ENCODE results near the gene EVPL. TPM values are rescaled to one million over a fixed set of nuclear protein-coding genes. Genes with fewer than 3 reads are reported as not detected.

EVPL gene
- total and polyA plus RNA-seq, 8 donors, result 1.2 to 105 (median 9.0) TPM

DNA sequence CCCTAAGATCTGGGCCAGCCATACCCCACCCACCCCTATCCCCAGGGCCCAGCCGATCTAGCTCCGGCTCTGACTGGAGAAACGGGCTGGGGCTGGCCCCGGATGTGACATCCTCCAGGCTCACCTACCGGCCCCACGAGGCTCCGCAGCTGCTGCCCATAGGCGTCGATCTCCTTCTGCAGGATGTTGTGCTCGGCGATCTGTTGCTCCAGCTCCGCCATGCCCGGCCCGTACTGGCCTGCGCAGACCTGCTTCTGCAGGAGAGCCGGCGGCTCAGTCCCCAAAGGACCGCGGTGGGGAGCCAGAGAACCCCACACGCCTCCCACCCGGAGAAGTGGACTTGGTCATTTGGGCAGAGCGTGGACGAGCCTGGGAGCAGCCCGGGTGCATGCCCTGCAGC, 4.8 kb downstream of the EVPL start:
- H3K4me1 ChIP-seq, result peaks cover 0 to 15% (median 8%) of the 10 kb centered on the region in 4 donors
- intact Hi-C loops (cut with DNase I; ENCODE audit: low total_unique reads), result loop anchor here (10.0 kb wide), 1 partner anchor 273 kb away; no protein-coding TSS in a partner anchor
- H3K36me3 ChIP-seq, result peaks cover 0 to 22% (median 12%) of the 10 kb centered on the region in 4 donors
- TF ChIP-seq CTCF (IDR thresholded peaks at IDR 0.05), result no peak
- DNase-seq, result no peak
- 82 to 88% (median 86%) methylated on average over 21 to 24 of the region's 24 CpGs; no CpG with 5 or more reads in 1 of the 5 donors for WGBS, 5 donors
- peaks cover 0 to 17% (median 0%) of the 10 kb centered on the region in 3 donors for H3K27me3 ChIP-seq
- H3K27ac ChIP-seq, result no peak overlapping the region
- no peak overlapping the region for H3K4me3 ChIP-seq
- H3K9me3 ChIP-seq, result no peaks in the 10 kb centered on the region

DNA sequence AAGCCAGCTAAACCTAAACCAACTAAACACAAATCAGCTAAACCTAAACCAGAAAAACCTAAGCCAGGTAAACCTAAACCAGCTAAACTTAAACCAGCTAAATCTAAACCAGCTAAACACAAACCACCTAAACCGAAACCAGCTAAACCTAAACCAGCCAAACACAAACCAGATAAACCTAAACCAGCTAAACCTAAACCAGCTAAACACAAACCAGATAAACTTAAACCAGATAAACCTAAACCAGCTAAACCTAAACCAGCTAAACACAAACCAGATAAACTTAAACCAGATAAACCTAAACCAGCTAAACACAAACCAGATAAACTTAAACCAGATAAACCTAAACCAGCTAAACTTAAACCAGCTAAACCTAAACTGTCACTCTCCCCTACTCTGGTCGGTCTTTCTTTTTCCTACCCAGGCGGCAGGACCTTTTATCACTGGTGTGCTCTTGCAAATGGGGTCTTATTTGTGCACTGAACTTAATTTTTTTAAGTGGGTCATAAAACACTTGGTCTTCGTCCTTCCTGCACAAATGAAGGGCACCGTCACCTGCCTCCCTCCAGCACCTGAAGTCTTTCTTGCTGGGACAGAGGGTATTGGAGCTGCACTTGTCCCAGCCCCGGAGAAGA, 7.2 kb downstream of the EVPL start:
- H3K36me3 ChIP-seq, result peaks cover 0 to 22% (median 12%) of the 10 kb centered on the region in 4 donors
- intact Hi-C loops (cut with DNase I; ENCODE audit: low total_unique reads), result loop anchor here (10.0 kb wide), 1 partner anchor 275 kb away; no protein-coding TSS in a partner anchor
- peaks cover 0 to 5% (median 2%) of the 10 kb centered on the region in 4 donors for H3K4me1 ChIP-seq

GRCh38 chr17:76018801-76019200, 8.3 kb downstream of the EVPL start:
- TF ChIP-seq POLR2A (IDR thresholded peaks at IDR 0.05) (no peak), CTCF (IDR thresholded peaks at IDR 0.05) (no peak), EP300 (IDR thresholded peaks at IDR 0.05) (no peak)
- no peak for DNase-seq
- Histone ChIP-seq H3K4me1 (peaks cover 0 to 16% (median 11%) of the 10 kb centered on the region in 4 donors), H3K36me3 (peaks cover 0 to 22% (median 12%) of the 10 kb centered on the region in 4 donors), H3K9me3 (no peaks in the 10 kb centered on the region), H3K27me3 (peaks cover 0 to 21% (median 0%) of the 10 kb centered on the region in 3 donors), H3K4me3 (no peak overlapping the region), H3K27ac (no peak overlapping the region)
- 85 to 92% (median 91%) methylated on average over 12 to 13 of the region's 13 CpGs for WGBS, 5 donors
- intact Hi-C loops (cut with DNase I; ENCODE audit: low total_unique reads), result no loop called here

More for the DNA sequence above, 7.2 kb downstream of the EVPL start:
- no peak overlapping the region for H3K27ac ChIP-seq
- DNase-seq, result no peak
- no peak overlapping the region for H3K4me3 ChIP-seq
- 87 to 92% (median 88%) methylated on average over 6 of the region's 6 CpGs for WGBS, 5 donors
- no peaks in the 10 kb centered on the region for H3K9me3 ChIP-seq
- no peak for TF ChIP-seq CTCF (IDR thresholded peaks at IDR 0.05)
- TF ChIP-seq POLR2A (IDR thresholded peaks at IDR 0.05), result no peak
- TF ChIP-seq POLR2AphosphoS5 (IDR thresholded peaks at IDR 0.05), result no peak
- peaks cover 0 to 18% (median 0%) of the 10 kb centered on the region in 3 donors for H3K27me3 ChIP-seq

DNA sequence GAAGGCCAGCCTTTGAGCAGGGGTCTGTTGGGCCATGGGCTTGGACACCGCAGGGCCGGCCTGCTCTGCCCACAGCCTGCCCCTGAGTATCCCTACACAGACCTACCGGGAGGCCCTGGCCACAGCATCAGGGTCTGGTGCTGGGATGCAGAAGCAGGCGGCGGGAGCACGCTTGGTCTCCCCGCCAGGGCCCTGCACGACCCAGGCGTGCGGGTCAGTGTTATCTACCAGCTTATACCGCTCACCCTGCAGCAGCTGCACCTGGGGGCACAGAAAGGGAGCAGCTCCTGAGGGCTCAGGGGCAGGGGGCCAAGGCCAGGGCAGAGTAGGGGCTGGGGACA, 8.8 kb downstream of the EVPL start:
- no peak for DNase-seq
- Histone ChIP-seq H3K27ac (no peak overlapping the region), H3K9me3 (no peaks in the 10 kb centered on the region), H3K4me3 (no peak overlapping the region), H3K36me3 (peaks cover 0 to 22% (median 10%) of the 10 kb centered on the region in 4 donors), H3K27me3 (peaks cover 0 to 21% (median 0%) of the 10 kb centered on the region in 3 donors), H3K4me1 (peaks cover 0 to 16% (median 11%) of the 10 kb centered on the region in 4 donors)
- WGBS, 5 donors, result 82 to 88% (median 86%) methylated on average over 9 to 11 of the region's 11 CpGs
- TF ChIP-seq CTCF (IDR thresholded peaks at IDR 0.05) (no peak), EP300 (IDR thresholded peaks at IDR 0.05) (no peak), POLR2A (IDR thresholded peaks at IDR 0.05) (no peak), POLR2AphosphoS5 (IDR thresholded peaks at IDR 0.05) (no peak)
- intact Hi-C loops (cut with DNase I; ENCODE audit: low total_unique reads), result no loop called here

Measured in stomach (tissue), 9 donors.